KG1 (cell line): ENCODE measurements around the gene CCDC149.

Experiments
- DNase-seq: peaks from one replicate; lab custom pipeline; 2025; lab: John Stamatoyannopoulos, UW

CCDC149 gene

GRCh38 chr4:24802648-24803047 lies 110.2 kb downstream of the CCDC149 start:
- DNase-seq = no peak

- no peak for DNase-seq
These were observed 111.5 kb downstream of the CCDC149 start for GRCh38 chr4:24801136-24801855.

GRCh38 chr4:24800325-24800895 lies 112.4 kb downstream of the CCDC149 start:
- DNase-seq = no peak

GRCh38 chr4:24799544-24800324 lies 113.1 kb downstream of the CCDC149 start:
- no peak for DNase-seq

- DNase-seq = no peak
These were observed 113.7 kb downstream of the CCDC149 start for GRCh38 chr4:24799196-24799543.

- DNase-seq = no peak
These were observed 114.7 kb downstream of the CCDC149 start for GRCh38 chr4:24798036-24798610.

- DNase-seq = no peak
These were observed 116.2 kb downstream of the CCDC149 start for GRCh38 chr4:24796620-24797019.

- no peak for DNase-seq
These were observed 117.0 kb downstream of the CCDC149 start for GRCh38 chr4:24795666-24796381.

GRCh38 chr4:24794916-24795665 lies 117.8 kb downstream of the CCDC149 start, which contains the start of gene SOD3:
Gene SOD3 (plus strand): TSS chr4:24795573. CDS start chr4:24799522, 3,949 bp downstream.
- no peak for DNase-seq

GRCh38 chr4:24794480-24794879 lies 118.4 kb downstream of the CCDC149 start:
- DNase-seq = no peak

GRCh38 chr4:24794051-24794450 lies 118.8 kb downstream of the CCDC149 start:
- DNase-seq = no peak

GRCh38 chr4:24793219-24794005 lies 119.4 kb downstream of the CCDC149 start:
- no peak for DNase-seq

- DNase-seq = no peak
These were observed 120.3 kb downstream of the CCDC149 start for GRCh38 chr4:24792552-24792951.

- no peak for DNase-seq
These were observed 121.8 kb downstream of the CCDC149 start for GRCh38 chr4:24791043-24791442.

GRCh38 chr4:24783506-24783905 lies 129.3 kb downstream of the CCDC149 start:
- DNase-seq = no peak

GRCh38 chr4:24781999-24782745 lies 130.7 kb downstream of the CCDC149 start:
- DNase-seq = no peak

- DNase-seq = no peak
These were observed 131.8 kb downstream of the CCDC149 start for GRCh38 chr4:24780936-24781495.

- no peak for DNase-seq
These were observed 134.2 kb downstream of the CCDC149 start for GRCh38 chr4:24778464-24779225.
